GM19240 (cell line): ENCODE results near the gene URI1.
"Not testable (repeated sequence)": the region's sequence is repeated elsewhere in the genome, so short reads cannot be mapped to it uniquely, and the experiment has no call there.

Experiments used
- DNase-seq: peaks from one replicate; pipeline ENCODE4 v3.0.0; 2011; ENCODE audit warnings: low spot score; ENCODE audit not compliant: insufficient read length

URI1 gene, protein sequence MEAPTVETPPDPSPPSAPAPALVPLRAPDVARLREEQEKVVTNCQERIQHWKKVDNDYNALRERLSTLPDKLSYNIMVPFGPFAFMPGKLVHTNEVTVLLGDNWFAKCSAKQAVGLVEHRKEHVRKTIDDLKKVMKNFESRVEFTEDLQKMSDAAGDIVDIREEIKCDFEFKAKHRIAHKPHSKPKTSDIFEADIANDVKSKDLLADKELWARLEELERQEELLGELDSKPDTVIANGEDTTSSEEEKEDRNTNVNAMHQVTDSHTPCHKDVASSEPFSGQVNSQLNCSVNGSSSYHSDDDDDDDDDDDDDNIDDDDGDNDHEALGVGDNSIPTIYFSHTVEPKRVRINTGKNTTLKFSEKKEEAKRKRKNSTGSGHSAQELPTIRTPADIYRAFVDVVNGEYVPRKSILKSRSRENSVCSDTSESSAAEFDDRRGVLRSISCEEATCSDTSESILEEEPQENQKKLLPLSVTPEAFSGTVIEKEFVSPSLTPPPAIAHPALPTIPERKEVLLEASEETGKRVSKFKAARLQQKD

DNA sequence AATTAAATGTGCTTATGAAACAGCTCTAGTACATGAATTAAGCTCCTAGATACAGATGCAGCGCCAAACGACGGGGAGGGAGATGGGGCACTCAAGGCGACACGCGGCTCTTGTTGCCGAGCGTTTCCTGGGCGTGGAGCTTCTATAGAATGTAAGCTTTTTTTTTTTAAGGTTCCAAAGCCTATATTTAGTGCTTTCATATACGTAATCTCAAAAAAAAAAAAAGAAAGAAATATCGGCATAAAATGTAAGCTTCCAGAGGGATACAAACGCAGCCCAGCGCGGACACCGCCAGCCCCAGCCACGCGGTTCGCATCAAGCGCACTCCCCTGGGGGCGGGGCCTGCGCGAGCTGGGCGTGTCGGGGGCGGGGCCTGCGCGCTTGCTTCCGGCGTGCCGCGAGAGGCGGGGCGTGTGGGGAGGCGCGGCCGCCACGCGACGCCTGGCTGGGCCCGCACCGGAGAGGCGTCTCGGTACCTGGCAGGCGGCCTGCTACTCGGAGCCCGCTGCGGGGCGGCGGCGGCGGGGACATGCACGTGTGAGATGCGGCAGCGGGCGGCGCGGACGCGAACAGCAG lies at the start of gene URI1:
Gene URI1 (plus strand): TSS at position 412 of the 576 bp plus-strand sequence. CDS start 309 bp downstream, outside the sequence.
- DNase-seq: peak; percentile 84

DNA sequence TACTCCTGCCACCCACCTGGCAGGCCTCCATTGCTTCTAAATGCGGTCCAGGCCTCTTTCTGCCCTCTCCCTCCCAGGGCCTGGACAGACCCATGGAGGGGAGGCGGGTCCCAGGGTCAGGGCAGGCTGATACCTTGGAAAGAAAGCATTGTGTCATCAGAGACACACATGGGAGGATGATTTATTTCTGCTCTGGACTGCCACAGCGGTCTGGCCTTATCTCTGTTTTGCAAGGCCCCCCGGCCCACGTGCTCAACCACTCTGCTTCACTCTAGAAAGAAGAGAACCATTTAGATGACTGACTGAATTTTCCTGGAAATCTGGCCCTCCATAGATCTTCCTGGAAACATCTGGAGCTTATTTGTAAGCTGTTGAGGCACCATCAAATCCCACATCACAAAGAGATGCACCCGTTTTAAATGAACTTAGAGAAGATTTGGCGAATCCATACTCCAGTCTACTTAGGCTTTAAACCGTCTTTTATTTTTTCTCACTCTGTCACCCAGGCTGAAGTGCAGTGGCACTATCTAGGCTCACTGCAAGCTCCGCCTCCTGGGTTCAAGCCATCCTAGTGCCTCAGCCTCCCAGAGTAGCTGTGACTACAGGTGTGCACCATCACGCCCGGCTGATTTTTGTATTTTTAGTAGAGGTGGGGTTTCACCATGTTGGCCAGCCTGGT lies 48.3 kb upstream of the URI1 start:
- DNase-seq: no peak

DNA sequence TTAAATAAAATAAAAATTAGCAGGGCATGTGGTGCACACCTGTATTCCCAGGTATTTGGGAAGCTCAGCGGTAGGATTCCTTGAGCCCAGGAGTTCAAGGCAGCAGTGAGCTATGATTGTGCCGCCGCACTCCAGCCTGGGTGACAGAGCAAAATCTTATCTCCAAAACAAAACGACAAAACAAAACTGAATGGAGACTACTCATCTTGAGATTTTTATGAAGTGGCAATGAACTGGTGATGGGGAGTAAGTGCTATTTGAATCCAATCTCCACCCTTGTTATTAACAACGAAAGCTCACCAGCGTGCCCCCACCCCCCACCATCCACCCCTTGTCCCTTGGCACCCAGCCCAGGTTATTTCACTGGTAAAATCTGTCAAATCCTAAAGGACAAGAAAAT lies 45.2 kb upstream of the URI1 start:
- no peak for DNase-seq

DNA sequence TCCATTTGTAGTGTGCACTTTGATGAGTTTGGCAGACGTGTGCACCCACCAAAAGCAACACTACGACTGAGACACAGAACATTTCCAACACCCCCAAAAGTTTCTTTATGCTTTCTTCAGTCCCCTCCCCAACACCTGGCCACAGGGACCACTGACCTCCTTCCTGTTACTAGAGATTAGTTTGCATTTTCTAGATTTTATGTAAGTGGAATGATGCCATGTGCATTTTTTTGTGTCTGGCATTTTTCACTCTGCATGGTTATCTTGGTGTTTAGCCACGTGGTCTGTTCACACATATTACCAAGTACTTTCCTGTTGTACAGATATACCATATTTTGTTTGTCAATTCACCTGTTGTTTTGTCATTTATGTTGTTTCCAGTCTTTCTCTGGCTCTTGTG lies 44.6 kb upstream of the URI1 start:
- DNase-seq: no peak

DNA sequence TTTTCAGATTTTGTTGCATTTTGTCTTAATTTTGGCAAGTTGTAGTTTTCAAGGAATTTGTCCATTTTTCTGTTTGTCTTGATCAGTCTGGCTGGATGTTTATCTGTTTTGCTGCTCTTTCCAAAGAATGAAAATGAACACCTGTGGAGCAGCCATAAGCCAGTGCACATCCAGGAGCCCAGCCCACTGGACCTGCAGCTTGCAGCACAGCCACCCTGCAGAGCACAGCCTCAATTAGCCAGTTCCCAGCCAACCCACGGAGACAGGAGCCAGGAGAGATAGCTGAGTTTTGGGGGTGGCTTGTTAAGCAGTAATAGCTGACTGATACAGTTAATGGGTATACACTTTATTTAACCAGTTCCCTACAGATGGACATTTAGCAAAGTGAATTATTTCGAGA lies 38.0 kb upstream of the URI1 start:
- DNase-seq: no peak

DNA sequence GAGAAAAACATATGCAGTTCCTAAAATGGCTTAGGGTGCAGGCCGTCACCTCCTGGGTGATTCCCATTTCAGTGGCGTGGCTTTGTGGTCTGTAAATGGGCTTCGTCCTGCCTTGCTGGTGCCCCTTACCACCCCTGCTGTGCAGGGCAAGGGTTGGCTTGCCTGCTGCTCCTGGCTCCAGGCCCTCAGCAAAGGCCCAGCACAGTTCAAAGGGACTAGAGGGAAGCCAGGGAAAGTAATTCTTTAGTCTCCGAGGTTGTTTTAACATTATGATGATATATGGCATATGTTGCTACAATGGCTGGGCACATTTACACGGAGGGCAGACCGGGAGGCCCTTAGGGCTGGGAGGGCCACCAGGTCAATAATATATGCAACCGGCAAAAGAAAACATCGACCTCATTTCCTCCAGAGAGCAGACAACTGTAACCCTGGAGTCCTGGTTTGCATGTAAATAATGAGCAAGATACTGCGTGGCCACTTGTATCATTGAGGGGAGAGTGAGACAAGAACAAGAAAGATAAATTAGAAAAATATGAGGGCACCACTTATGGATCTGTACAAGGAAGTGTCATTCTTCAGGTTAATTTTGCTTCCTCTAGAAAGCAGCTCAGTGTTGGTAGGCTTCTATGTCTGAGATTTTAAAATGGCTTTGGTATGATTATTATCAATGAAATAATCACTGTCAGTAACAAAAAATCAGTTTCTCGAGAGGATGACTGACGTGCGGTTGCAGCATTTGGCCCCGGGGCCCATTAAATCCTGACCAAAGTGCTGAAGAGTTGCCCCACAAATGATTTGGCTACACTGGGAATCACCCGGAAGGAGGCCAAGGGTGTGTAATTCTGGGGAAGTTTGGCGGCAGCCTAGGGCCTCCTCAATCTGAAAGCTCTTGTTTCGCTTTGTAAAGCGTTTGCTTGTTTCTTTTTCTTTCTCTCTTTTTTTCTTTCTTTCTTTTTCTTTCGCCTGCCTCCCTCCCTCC lies 32.8 kb upstream of the URI1 start:
- no peak for DNase-seq

DNA sequence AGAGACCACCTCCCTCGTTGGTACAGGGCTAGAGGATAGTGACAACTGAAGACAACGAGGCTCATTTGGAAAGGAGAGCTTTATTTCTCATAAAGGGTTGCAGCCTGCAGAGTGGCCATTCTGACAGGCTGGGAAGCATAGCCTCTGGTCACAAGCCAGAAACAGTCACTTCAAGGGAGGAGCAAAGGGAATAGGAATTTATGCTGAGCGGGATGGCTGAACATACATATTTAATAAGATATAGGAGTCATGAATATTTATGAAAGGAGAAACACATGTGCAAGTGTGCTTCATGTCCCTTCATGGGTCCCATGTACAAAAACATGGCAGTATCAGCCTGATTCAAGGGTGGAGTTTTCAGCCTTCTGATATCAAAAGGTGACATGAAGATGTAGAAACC lies 27.1 kb upstream of the URI1 start:
- DNase-seq: no peak

DNA sequence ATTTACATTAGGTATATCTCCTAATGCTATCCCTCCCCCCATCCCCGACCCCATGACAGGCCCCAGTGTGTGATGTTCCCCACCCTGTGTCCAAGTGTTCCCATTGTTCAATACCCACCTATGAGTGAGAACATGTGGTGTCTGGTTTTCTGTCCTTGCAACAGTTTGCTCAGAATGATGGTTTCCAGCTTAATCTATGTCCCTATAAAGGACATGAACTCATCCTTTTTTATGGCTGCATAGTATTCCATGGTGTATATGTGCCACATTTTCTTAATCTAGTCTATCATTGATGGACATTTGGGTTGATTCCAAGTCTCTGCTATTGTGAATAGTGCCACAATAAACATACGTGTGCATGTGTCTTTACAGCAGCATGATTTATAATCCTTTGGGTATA lies 26.2 kb upstream of the URI1 start:
- DNase-seq: not testable (repeated sequence)

DNA sequence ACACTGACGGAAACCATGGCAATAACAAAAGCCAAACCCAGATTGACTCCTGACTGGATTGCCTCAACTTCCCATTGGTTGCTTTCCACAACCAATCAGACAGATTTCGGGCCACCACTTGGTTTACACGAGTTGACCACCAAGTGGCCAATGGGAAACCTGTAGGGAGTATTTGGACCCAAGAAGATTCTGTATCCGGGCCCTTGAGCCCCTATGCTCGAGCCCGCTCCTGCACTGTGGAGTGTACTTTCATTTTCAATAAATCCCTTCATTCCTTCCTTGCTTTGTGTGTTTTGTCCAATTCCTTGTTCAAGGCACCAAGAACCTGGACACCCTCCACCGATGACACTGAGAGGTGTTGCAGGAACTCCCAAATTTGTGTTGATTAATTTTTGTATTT lies 24.1 kb upstream of the URI1 start:
- no peak for DNase-seq

DNA sequence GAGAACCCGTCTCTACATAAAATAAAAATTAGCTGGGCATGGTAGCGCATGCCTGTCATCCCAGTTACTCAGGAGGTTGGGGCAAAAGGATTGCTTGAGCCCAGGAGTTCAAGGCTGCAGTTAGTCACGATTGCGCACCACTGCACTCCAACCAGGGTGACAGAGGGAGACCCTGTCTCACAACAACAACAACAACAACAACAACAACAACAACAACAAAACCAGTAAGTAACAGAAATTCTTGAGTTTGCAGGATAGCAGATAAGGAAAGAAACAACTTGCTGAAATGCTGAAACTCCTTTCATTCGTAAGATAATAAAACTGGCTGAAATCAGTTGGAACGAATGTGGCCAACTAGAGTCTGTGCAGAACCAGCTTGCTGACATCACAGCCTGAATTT lies 23.1 kb upstream of the URI1 start:
- DNase-seq: no peak

DNA sequence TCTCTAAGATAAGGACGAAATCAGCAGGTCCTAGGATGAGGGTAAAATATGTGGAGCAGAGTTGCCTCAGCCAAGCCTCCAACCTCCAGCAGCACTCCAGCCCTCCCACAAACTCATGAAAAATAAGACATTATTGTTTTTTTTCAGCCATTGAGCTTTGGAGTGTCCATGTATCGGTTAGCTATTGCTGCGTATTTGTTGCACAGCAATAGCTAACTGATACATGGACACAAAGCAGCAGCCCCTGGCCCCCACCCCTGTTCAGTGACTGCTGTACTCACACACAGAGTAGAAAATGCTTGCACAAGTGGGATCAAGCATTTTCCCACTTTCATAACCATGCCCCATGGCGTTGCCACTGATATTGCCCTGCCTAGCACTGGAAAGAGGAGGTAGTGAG lies 19.1 kb upstream of the URI1 start:
- DNase-seq: no peak

DNA sequence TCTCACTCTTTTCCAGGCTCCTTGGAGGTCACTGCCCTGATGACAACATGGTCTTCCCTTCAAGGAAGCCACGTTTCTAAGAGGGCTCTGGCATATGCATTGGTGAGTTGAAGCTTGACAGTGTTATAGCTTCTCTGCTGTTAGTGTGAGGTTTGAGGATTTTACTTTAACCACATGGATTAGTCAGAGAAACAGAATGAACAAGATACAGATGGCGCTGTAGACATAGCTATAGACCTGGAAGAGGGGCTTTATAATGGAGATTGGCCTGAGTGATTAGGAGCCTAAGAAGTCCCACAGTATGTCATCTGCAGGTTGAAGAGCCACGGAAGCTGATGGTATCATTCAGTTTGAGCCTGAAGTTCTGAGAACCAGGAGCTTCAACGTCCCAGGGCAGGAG lies 18.4 kb upstream of the URI1 start:
- no peak for DNase-seq

DNA sequence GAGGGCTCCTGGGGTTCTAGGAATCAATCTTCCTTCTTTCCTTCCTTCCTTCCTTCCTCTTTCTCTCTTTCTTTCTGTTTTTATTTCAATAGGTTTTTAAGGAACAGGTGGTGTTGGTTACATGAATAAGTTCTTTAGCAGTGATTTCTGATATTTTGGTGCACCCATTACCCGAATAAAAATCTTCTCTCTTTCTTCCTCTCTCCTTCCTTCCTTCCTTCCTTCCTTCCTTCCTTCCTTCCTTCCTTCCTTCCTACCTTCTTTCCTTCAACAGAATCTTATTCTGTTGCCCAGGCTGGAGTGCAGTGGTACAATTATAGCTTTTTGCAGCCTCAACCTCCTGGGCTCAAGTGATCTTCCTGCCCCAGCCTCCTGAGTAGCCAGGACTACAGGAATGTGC lies 16.0 kb upstream of the URI1 start:
- DNase-seq: no peak

DNA sequence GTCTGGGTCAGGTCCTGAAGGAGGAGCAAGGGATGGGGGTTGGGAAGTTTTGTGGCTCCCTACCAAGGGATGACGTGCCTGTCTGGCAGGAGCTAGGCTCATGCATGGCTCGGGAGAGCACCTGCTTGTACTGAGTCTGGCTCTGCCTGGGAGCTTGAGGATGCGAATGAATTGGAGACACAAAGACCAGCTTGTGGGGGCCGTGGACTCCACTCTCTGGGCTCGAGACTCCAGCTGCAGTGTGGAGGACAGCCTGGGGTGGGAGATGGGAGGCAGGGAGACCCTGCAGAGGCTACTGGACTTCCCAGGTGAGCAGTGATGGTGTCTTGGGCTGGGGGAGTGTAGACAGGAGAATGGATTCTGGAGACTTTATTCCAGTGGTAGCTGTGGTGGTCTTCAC lies 15.2 kb upstream of the URI1 start:
- DNase-seq: no peak

DNA sequence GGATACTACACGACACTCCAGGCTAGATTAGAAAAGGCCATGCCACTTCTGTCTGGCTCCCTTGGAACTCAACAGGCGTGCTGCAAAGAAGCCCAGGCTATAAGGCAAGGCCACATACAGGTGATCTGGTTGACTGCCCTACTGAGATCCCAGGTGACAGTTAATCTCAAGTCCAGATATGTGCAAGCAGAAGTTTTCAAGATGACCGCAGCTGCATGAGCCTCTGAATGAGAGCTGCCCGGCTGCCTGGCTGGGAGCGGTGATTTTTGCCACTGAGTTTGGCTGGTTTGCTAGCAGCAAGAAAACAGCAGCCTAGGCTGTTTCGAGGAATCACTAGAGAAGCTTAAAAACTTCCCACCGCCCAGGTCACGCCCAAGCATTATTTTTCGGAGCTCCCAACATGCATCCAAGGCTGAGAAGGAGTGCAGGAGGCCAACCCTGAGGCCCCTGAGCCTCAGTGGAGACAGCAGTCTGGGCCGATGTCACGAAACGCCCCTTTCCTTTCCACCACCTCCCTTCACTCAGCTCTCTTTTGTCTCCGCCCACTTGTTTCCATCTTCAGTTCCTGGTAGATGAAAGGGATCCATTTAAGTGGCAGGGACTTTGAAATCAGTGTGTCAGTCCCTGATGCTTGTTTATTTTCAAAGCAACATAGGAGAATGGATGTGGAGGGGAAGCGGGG lies 14.0 kb upstream of the URI1 start:
- DNase-seq: peak; percentile 17

DNA sequence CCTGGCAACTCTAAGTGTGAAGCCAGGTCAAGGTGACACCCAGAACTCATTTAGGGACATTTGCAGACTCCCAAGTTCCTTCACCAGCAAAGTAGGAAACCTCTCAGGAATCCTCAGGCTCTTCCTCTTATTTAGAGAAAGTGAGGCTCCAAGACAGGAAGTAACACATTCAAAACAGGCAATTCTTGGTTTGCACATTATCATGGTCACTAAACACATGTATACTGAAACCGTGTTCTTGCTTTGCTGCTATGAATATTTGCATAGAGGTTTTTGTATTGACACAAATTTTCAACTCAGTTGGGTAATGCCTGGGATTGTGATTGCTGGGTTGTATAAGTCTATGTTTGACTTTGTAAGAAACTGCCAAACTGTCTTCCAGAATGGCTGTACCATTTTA lies 13.2 kb upstream of the URI1 start:
- DNase-seq: peak; percentile 44

DNA sequence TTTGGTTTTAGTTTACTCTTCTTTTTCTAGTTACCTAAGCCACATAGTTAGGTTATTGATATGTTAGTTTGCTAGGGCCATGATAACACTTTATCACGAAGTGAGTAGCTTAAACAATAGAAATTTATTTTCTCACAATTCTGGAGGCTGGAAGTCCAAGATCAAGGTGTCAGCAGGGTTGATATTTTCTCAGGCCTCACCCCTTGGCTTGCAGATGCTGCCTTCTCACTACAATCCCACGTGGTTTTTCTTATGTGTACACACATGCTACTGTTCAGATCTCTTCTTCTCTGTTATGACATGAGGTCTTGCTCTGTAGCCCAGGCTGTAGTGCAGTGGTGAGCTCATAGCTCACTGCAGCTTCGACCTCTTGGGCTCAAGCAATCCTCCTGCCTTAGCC lies 7.8 kb upstream of the URI1 start:
- DNase-seq: no peak

DNA sequence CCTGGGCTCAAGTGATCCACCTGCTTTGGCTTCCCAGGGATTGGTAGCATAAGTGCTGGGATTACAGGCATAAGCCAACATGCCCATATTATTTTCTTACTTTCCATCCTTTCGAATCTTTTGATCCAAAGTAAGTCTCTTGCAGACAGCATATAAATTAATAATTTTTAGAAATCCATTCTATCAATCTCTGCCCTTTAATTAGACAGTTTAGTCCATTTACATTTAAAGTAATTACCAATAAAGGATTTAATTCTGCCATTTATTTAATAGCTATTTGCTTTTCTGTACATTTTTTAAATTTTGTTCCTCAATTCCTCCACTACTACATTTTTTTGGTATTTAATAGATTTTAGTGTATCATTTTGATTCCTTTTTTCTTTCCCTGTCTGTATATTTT lies 7.3 kb upstream of the URI1 start:
- DNase-seq: no peak

DNA sequence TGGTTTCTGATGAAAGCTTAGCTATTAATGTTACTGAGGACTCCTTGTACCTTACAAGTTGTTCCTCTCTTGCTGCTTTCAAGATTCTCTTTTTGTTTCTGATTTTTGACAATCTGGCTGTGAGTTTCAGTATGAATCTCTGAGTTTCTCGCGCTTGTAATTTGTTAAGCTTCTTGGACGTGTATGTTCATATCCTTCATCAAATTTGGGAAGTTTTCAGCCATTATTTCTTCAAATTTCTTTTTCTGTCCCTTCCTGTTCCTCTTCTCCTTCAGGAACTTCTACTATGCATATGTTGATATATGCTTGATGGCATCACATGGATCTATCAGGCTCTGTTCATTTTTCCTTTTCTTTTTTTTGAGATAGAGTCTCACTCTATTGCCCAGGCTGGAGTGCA lies 5.6 kb upstream of the URI1 start:
- DNase-seq: no peak

DNA sequence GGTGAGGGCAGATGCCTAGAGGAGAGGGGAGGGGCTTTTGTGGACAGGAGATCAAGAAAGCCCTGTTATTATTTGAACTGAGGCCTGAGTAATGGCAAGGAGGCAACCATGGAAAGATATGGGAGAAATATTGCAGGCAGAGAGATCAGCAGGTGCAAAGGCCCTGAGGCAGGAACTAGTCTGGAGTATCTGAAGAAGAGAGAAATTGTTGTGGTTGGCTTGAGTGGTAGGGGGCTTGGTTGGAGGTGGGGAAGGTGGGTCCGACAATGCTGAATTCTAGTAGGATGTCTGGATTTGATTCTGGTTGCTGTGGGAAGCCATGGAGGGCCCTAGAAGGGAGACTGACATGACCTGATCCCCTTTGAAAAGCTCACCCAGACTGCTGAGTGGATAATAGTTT lies 2.4 kb upstream of the URI1 start:
- no peak for DNase-seq
